Thoracic aorta (tissue), 2 donors: Measurements from ENCODE around the gene NTN3. TPM values are rescaled to one million over a fixed set of nuclear protein-coding genes. Genes with fewer than 3 reads are reported as not detected.

ENCODE experiments used
- ATAC-seq: fragments of 150-250 bp; one replicate; pipeline ENCODE4 v1.8.0; 2017; ENCODE audit warnings: low read depth; ENCODE audit not compliant: insufficient number of reproducible peaks, low FRiP score
- DNase-seq: peaks from one replicate; pipeline ENCODE4 v3.0.0-alpha.2; 2020; ENCODE audit warnings: low spot score
- H3K27ac ChIP-seq, 2 donors: fragments of 200-600 bp; sonication (generic); 1 replicate in 1 of 2; 2 replicates in 1 of 2; pipeline ENCODE4 v1.5.1; 2016; ENCODE audit warnings: mild to moderate bottlenecking in 2 of 2, moderate library complexity in 2 of 2
- H3K27me3 ChIP-seq: fragments of 200-600 bp; sonication (generic); replicated peaks from 2 replicates; pipeline ENCODE4 v1.6.0; 2016; ENCODE audit warnings: mild to moderate bottlenecking; ENCODE audit not compliant: insufficient read depth
- H3K36me3 ChIP-seq: fragments of 200-600 bp; sonication (generic); one replicate; pipeline ENCODE4 v1.5.1; 2016
- H3K4me1 ChIP-seq, 2 donors: fragments of 200-600 bp; sonication (generic); 1 replicate in 1 of 2; 2 replicates in 1 of 2; pipeline versions ENCODE4 v1.5.1 to v1.6.0; 2016; ENCODE audit warnings: low read depth in 2 of 2, mild to moderate bottlenecking in 1 of 2; ENCODE audit not compliant: control insufficient read depth in 1 of 2
- H3K4me3 ChIP-seq: fragments of 200-600 bp; sonication (generic); 2 replicates; pipeline ENCODE4 v1.5.1; 2016; ENCODE audit warnings: mild to moderate bottlenecking
- H3K9me3 ChIP-seq: fragments of 200-600 bp; sonication (generic); 2 replicates; pipeline ENCODE4 v1.5.1; 2016
- total RNA-seq, 2 donors: library from RNA; depleted of rRNA; stranded (reverse); fragments of >200 nt; gene quantifications; one replicate each; pipeline versions ENCODE4 v1.1.0 to v1.2.3, GENCODE V29; 2016
- TF ChIP-seq, protein P1 (sequence below): fragments of 200-600 bp; sonication (generic); IDR thresholded peaks from one replicate; pipeline ENCODE4 v1.5.1; 2019; ENCODE audit warnings: antibody characterized with exemption

NTN3 gene
- total RNA-seq, 2 donors from 2014 or later: 0.28 TPM; not detected in 1

DNA sequence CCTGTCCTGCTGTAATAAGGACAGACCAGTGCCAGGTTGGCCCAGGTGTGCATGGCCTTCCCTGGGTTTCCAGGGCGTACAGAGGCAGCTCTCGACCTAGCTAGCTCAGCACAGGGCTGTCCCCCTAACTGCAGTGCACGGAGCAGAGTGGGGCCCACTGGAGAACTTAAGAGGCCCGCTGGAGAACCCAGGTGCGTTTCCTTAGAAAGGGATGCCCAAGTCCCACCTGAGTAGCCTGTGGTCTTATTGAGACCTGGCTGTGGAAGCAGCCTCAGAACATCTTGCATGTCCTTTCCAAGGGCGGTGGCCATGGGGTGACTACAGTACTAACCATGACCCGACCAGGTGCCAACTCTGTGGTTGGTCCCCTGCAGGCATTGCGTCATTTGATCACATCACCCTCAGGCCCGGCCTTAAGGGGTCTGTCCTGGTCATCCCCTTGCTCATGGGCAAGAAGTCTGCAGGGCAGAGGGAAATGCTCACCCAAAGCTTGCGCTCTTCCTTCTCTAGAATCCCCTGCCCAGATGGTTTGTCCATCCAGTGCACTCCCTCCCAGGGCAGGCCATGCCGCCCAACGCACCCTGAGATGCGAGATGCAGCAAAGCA, 45.2 kb upstream of the NTN3 start:
- TF ChIP-seq, protein P1, sequence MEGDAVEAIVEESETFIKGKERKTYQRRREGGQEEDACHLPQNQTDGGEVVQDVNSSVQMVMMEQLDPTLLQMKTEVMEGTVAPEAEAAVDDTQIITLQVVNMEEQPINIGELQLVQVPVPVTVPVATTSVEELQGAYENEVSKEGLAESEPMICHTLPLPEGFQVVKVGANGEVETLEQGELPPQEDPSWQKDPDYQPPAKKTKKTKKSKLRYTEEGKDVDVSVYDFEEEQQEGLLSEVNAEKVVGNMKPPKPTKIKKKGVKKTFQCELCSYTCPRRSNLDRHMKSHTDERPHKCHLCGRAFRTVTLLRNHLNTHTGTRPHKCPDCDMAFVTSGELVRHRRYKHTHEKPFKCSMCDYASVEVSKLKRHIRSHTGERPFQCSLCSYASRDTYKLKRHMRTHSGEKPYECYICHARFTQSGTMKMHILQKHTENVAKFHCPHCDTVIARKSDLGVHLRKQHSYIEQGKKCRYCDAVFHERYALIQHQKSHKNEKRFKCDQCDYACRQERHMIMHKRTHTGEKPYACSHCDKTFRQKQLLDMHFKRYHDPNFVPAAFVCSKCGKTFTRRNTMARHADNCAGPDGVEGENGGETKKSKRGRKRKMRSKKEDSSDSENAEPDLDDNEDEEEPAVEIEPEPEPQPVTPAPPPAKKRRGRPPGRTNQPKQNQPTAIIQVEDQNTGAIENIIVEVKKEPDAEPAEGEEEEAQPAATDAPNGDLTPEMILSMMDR: no peak
- ATAC-seq (no peak), DNase-seq (no peak)

DNA sequence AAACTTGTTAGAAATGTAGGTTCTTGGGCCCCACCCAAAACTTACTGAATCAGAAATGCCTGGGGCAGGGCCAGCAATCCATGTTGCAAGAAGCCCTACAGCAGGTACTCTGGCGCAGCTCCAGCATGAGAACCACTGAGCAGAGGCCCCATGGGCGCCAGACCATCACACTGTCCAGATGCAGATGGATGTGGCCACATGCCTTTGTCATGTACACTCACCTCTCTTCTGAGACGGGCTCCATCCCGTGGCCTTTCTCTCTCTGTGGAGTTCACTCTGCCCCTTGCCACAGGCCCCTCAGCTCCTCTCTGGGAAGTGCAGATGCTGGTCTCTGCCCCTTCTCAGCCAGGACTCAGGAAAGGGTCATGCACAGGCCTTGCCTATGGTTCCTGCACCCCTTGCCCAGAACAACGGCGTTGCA, 44.1 kb upstream of the NTN3 start:
- TF ChIP-seq, protein P1: no peak
- no peaks in the 10 kb centered on the region for H3K9me3 ChIP-seq
- no peak overlapping the region for H3K27ac ChIP-seq
- DNase-seq (no peak), ATAC-seq (no peak)
- H3K4me1 ChIP-seq: peaks cover 7 to 16% of the 10 kb centered on the region in 2 donors
- no peak overlapping the region for H3K4me3 ChIP-seq
- H3K27me3 ChIP-seq: no peaks in the 10 kb centered on the region
- H3K36me3 ChIP-seq: no peaks in the 10 kb centered on the region

More for the DNA sequence above, 45.2 kb upstream of the NTN3 start:
- peaks cover 7 to 16% of the 10 kb centered on the region in 2 donors for H3K4me1 ChIP-seq
- no peak overlapping the region for H3K4me3 ChIP-seq
- H3K9me3 ChIP-seq: no peaks in the 10 kb centered on the region
- no peaks in the 10 kb centered on the region for H3K36me3 ChIP-seq
- no peak overlapping the region for H3K27ac ChIP-seq
- H3K27me3 ChIP-seq: no peaks in the 10 kb centered on the region

DNA sequence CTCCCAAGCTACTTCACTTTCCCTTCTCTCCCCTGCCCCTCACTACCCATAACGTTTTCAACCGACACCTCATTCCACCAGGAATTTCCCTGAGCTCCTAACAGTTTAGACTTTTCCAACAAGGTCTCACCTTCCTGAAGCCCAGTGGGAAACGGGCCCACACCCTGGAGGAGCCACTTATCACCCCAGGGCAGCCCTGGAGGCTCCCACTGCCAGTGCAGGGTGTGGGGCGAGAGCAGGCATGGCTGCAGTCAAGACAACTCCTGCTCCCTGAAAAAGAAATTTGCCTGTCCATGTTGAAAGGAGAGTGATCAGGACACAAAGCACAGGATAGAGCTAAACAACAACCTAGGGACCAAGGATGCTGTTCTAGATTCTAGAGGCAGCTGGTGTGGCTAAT, 43.6 kb upstream of the NTN3 start:
- no peaks in the 10 kb centered on the region for H3K27me3 ChIP-seq
- H3K27ac ChIP-seq: no peak overlapping the region
- no peaks in the 10 kb centered on the region for H3K36me3 ChIP-seq
- no peak overlapping the region for H3K4me3 ChIP-seq
- no peak for DNase-seq
- H3K9me3 ChIP-seq: no peaks in the 10 kb centered on the region
- no peak for ATAC-seq
- peaks cover 7 to 16% of the 10 kb centered on the region in 2 donors for H3K4me1 ChIP-seq
- TF ChIP-seq, protein P1: no peak

DNA sequence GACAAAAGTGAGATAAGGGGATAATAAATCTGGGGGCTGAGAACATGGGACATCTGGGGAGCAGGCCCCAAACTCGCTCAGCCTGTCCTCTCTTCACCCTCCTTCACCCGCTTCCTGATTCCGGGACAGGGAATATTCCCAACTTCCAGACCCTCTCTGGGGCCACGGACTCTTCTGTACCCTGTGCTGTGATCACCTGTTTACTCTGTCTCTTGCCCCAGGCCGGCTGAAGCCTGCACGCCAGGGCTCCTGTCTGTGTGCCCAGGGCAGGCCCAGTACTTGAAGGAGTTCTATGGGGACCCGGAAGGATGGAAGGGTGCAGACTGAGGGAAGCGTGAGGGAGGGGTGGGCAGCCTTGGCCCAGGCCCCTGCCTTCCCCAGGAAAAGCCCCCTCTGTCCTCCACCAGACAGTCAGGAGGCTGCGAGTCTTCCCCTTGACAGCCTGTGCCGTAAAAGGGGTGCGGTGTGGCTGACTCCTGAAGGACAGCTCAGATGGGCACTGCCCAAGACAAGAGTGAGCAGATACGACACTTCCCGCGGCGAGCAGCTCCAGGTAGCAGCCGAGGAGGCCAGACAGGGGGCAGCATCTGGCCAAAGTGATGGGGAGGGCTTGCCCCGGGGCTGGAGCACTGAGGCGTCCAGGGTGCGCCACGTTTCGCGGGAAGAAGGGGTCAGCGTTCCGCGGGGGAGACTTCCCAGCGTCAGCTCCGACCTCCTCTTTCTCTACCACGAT, 42.9 kb upstream of the NTN3 start:
- H3K27me3 ChIP-seq: no peaks in the 10 kb centered on the region
- H3K27ac ChIP-seq: peak overlapping the region; percentile 23 to 65
- DNase-seq: no peak
- no peaks in the 10 kb centered on the region for H3K9me3 ChIP-seq
- H3K36me3 ChIP-seq: no peaks in the 10 kb centered on the region
- peaks cover 7 to 16% of the 10 kb centered on the region in 2 donors for H3K4me1 ChIP-seq
- no peak for ATAC-seq
- peak overlapping the region; percentile 90 for H3K4me3 ChIP-seq
- TF ChIP-seq, protein P1: no peak

DNA sequence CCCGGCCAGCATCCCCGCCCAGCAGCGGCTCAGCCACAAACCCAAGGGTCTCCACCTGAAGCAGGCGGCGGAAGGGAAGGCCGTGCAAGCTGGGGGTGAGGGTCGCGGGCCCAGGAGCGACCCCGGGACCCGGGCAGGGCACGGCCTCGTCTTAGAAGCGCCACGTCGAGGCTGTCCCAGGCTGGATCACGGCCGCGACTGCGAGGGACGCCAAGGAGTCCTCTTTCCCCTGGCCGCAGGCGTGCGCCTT, 42.4 kb upstream of the NTN3 start:
- Histone ChIP-seq H3K9me3 (no peaks in the 10 kb centered on the region), H3K4me1 (peaks cover 7 to 16% of the 10 kb centered on the region in 2 donors), H3K27me3 (no peaks in the 10 kb centered on the region), H3K27ac (peak overlapping the region; percentile 23 to 65), H3K36me3 (no peaks in the 10 kb centered on the region), H3K4me3 (peak overlapping the region; percentile 90)
- ATAC-seq (no peak), DNase-seq (no peak)
- TF ChIP-seq, protein P1: no peak
